ENCODE data around the gene RBMS1. TPM values are rescaled to one million over a fixed set of nuclear protein-coding genes. Genes with fewer than 3 reads are reported as not detected.

Gene RBMS1
- total RNA-seq, 2 donors from 2014 or later = 6.3 to 21.1 TPM

- no peaks in the 10 kb centered on the region for H3K36me3 ChIP-seq
- H3K27ac ChIP-seq = no peak overlapping the region
- no peak for TF ChIP-seq CTCF (IDR thresholded peaks at IDR 0.05)
- no peak overlapping the region for H3K9ac ChIP-seq (ENCODE audit: low read depth in 2 of 2, low read length in 2 of 2)
- H3K9me3 ChIP-seq = no peaks in the 10 kb centered on the region
- DNase-seq = no peak
- no peaks in the 10 kb centered on the region for H3K4me1 ChIP-seq
- intact Hi-C loops (cut with DNase I) = no loop called here
- H3K4me3 ChIP-seq = no peak overlapping the region
- H3K27me3 ChIP-seq = no peaks in the 10 kb centered on the region
Measured at GRCh38 chr2:160477032-160477431, 16.6 kb downstream of the RBMS1 start.

GRCh38 chr2:160474891-160475787 lies 18.5 kb downstream of the RBMS1 start:
- Histone ChIP-seq H3K4me3 (no peak overlapping the region), H3K36me3 (no peaks in the 10 kb centered on the region), H3K27me3 (no peaks in the 10 kb centered on the region), H3K27ac (no peak overlapping the region), H3K9ac (ENCODE audit: low read depth in 2 of 2, low read length in 2 of 2) (no peak overlapping the region), H3K4me1 (no peaks in the 10 kb centered on the region), H3K9me3 (no peaks in the 10 kb centered on the region)
- intact Hi-C loops (cut with DNase I) = no loop called here
- no peak for DNase-seq
- TF ChIP-seq CTCF (IDR thresholded peaks at IDR 0.05) = no peak

- no peak overlapping the region for H3K4me3 ChIP-seq
- H3K9ac ChIP-seq (ENCODE audit: low read depth in 2 of 2, low read length in 2 of 2) = no peak overlapping the region
- H3K36me3 ChIP-seq = no peaks in the 10 kb centered on the region
- no peaks in the 10 kb centered on the region for H3K9me3 ChIP-seq
- H3K27ac ChIP-seq = no peak overlapping the region
- no peak for DNase-seq
- intact Hi-C loops (cut with DNase I) = no loop called here
- no peaks in the 10 kb centered on the region for H3K27me3 ChIP-seq
- H3K4me1 ChIP-seq = no peaks in the 10 kb centered on the region
- no peak for TF ChIP-seq CTCF (IDR thresholded peaks at IDR 0.05)
Measured at GRCh38 chr2:160474319-160474645, 19.3 kb downstream of the RBMS1 start.

- no peak for TF ChIP-seq CTCF (IDR thresholded peaks at IDR 0.05)
- no peaks in the 10 kb centered on the region for H3K4me1 ChIP-seq
- H3K27ac ChIP-seq = no peak overlapping the region
- H3K9me3 ChIP-seq = no peaks in the 10 kb centered on the region
- intact Hi-C loops (cut with DNase I) = no loop called here
- DNase-seq = no peak
- H3K27me3 ChIP-seq = no peaks in the 10 kb centered on the region
- H3K9ac ChIP-seq (ENCODE audit: low read depth in 2 of 2, low read length in 2 of 2) = no peak overlapping the region
- no peaks in the 10 kb centered on the region for H3K36me3 ChIP-seq
- H3K4me3 ChIP-seq = no peak overlapping the region
Measured at GRCh38 chr2:160473468-160474318, 19.9 kb downstream of the RBMS1 start.

GRCh38 chr2:160472839-160473251 lies 20.8 kb downstream of the RBMS1 start:
- intact Hi-C loops (cut with DNase I) = no loop called here
- Histone ChIP-seq H3K4me3 (no peak overlapping the region), H3K27me3 (no peaks in the 10 kb centered on the region), H3K9ac (ENCODE audit: low read depth in 2 of 2, low read length in 2 of 2) (no peak overlapping the region), H3K36me3 (no peaks in the 10 kb centered on the region), H3K9me3 (no peaks in the 10 kb centered on the region), H3K27ac (peak overlapping the region; percentile 41), H3K4me1 (no peaks in the 10 kb centered on the region)
- no peak for DNase-seq
- no peak for TF ChIP-seq CTCF (IDR thresholded peaks at IDR 0.05)
